ENCODE measurements around the gene NTNG1.
A peak's percentile ranks its signal among the peaks of the same experiment; 100 is the strongest.
"Not testable (repeated sequence)": the region's sequence is repeated elsewhere in the genome, so short reads cannot be mapped to it uniquely, and the experiment has no call there.

NTNG1 gene

GRCh38 chr1:107145637-107146036, 4.8 kb downstream of the NTNG1 start:
- DNase-seq (ENCODE audit: low spot score), result no peak

GRCh38 chr1:107147843-107148242, 7.0 kb downstream of the NTNG1 start:
- DNase-seq (ENCODE audit: low spot score), result no peak

GRCh38 chr1:107149946-107150345, 9.1 kb downstream of the NTNG1 start:
- no peak for DNase-seq (ENCODE audit: low spot score)

- no peak for DNase-seq (ENCODE audit: low spot score)
These were observed 10.5 kb downstream of the NTNG1 start for GRCh38 chr1:107151295-107151694.

GRCh38 chr1:107152395-107152794, 11.6 kb downstream of the NTNG1 start:
- DNase-seq (ENCODE audit: low spot score), result no peak

- no peak for DNase-seq (ENCODE audit: low spot score)
These were observed 12.2 kb downstream of the NTNG1 start for GRCh38 chr1:107153014-107153413.

- DNase-seq (ENCODE audit: low spot score), result no peak
These were observed 17.7 kb downstream of the NTNG1 start for GRCh38 chr1:107158496-107158895.

- DNase-seq (ENCODE audit: low spot score), result no peak
These were observed 18.2 kb downstream of the NTNG1 start for GRCh38 chr1:107158991-107159390.

GRCh38 chr1:107162745-107163144, 21.9 kb downstream of the NTNG1 start:
- no peak for DNase-seq (ENCODE audit: low spot score)

GRCh38 chr1:107164901-107165300, 24.1 kb downstream of the NTNG1 start:
- not testable (repeated sequence) for DNase-seq (ENCODE audit: low spot score)

- no peak for DNase-seq (ENCODE audit: low spot score)
These were observed 28.8 kb downstream of the NTNG1 start for GRCh38 chr1:107169615-107170014.

- no peak for DNase-seq (ENCODE audit: low spot score)
These were observed 30.5 kb downstream of the NTNG1 start for GRCh38 chr1:107171333-107171732.

GRCh38 chr1:107172450-107173170, 31.8 kb downstream of the NTNG1 start:
- DNase-seq (ENCODE audit: low spot score), result no peak

- DNase-seq (ENCODE audit: low spot score), result no peak
These were observed 34.5 kb downstream of the NTNG1 start for GRCh38 chr1:107175102-107175909.

GRCh38 chr1:107181253-107181969, 40.6 kb downstream of the NTNG1 start:
- no peak for DNase-seq (ENCODE audit: low spot score)

- no peak for DNase-seq (ENCODE audit: low spot score)
These were observed 42.2 kb downstream of the NTNG1 start for GRCh38 chr1:107183011-107183410.

GRCh38 chr1:107184888-107185287, 44.0 kb downstream of the NTNG1 start:
- no peak for DNase-seq (ENCODE audit: low spot score)

GRCh38 chr1:107187399-107187798, 46.6 kb downstream of the NTNG1 start:
- no peak for DNase-seq (ENCODE audit: low spot score)

GRCh38 chr1:107188160-107188559, 47.3 kb downstream of the NTNG1 start:
- no peak for DNase-seq (ENCODE audit: low spot score)

GRCh38 chr1:107194380-107194779, 53.5 kb downstream of the NTNG1 start:
- no peak for DNase-seq (ENCODE audit: low spot score)

GRCh38 chr1:107195476-107195875, 54.6 kb downstream of the NTNG1 start:
- no peak for DNase-seq (ENCODE audit: low spot score)

- DNase-seq (ENCODE audit: low spot score), result peak; percentile 51
These were observed 56.2 kb downstream of the NTNG1 start for GRCh38 chr1:107196973-107197562.
